HS-5 (cell line): ENCODE results near the gene PPP6R3.
A peak's percentile ranks its signal among the peaks of the same experiment; 100 is the strongest.

Source experiments
- DNase-seq: peaks from one replicate; pipeline ENCODE4 v3.0.0-alpha.2; 2012; ENCODE audit warnings: low read depth

PPP6R3 gene

GRCh38 chr11:68652683-68653156 is 192.2 kb downstream of the PPP6R3 start:
- no peak for DNase-seq

DNA sequence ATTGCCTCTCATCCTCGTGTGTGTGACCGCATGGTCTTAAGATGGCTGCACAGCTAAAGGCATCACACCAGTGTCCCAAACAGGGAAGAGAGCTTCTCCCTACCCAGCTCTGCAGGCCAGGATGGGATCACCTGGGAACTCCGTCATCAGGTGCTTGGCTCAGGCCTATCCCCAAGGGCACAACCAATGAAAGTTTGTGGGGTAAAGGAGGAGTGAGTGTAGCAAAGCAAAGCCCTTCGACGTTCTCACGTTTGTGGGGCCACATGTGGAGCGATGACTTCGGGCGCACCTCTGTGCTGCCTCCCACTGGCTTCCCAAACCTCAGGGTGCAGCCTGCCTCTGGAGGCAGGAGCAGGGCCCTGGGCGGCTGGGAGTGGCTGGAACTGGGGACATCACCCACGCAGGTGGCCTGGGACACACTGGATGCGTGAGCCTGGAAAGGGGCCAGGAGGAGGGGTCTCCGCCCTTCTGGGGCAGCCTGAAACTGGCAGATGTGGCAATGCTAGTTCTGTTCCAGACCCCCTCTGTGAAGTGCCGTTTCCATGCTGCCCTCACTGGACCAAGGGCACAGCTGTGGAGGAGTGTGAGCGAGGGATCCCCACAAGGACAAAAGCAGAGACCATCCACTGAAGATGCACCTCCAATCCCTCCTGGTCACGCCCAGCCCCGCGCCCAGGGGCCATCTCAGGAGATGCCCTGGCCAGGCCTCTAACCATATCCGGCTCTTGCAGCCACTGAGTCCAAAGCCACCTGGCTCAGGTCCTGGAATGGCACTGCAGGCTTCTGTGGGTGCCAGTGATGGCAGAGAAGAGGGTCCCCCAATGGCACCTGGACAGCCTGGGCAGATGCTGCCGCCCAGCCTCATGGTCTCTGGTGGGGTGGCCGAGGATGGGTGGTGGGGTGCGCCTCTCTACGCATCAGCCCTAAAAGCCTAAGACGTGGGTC is 193.2 kb downstream of the PPP6R3 start:
- DNase-seq, result no peak

DNA sequence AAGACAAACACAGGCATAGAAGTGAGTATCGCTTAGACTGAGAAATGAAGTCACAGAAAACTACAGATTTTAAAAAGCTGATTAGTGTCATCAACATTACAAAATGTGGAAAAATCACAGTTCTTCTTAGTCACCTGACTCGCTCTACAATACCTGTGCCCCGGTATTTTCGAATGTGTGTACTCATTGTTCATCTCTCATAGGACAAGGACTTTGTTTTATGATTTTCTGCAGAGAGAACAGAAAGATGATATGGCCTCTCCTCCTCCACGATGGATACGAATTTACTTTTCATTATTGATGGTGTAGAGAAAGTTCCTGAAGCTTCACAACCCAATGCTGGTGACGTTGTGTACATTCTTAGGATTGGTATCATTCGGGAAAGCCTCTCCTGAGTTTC is 194.4 kb downstream of the PPP6R3 start:
- no peak for DNase-seq

GRCh38 chr11:68655406-68655805 is 194.9 kb downstream of the PPP6R3 start:
- no peak for DNase-seq

DNA sequence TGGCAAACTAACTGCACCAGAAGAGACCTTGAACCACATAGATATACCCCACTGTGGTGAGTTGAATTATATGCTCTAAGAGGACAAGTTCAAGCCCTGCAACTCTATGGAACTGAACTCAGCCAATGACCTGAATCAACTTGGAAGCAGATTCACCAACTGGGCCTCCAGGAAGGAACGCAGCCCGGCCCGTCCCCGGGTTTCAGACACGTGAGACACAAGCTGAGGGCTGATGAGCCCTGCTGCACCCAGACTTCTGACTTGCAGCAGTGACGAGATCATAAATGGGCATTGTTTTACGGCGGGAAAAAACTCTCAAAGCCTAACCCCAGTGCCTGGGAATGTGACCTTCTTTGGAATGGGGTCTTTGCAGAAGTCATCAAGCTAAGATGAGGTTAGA is 195.3 kb downstream of the PPP6R3 start:
- DNase-seq, result no peak

DNA sequence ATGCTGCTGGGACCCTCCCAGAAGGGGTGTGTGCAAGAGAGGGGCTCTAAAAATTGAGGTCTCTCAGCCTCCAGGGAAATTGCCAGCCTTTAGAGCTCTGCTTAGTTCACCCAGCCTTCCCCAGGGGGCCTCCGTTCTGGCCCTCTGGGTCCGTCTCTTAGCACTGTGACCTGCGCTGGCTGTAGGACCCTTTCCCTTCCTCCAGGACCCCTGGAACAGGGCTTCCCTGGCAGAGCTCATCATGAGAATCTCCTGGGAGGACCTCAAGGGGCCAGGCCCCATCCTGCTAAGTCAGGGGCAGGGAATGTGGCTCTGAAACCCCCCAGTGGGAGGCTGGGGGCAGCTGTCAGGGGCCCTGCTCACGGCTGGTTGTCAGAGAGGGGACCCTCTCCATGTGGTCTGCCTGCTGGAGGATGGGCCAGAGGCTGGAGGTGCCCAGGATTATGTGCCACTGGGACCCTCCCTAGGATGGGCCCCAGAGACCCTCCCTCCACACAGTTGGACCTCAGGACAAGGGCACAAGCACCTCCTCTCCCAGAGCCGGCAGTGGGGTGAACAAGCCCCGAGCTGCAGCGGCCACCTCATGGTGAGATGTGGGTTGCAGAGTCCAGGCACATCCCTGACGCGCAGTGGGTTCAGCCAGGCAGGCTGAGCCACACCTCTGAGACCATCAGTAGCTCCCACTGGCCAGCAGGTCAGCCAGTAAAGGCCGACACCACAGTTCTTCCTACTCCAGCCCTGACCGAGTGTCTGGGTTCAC is 196.6 kb downstream of the PPP6R3 start:
- DNase-seq, result no peak

DNA sequence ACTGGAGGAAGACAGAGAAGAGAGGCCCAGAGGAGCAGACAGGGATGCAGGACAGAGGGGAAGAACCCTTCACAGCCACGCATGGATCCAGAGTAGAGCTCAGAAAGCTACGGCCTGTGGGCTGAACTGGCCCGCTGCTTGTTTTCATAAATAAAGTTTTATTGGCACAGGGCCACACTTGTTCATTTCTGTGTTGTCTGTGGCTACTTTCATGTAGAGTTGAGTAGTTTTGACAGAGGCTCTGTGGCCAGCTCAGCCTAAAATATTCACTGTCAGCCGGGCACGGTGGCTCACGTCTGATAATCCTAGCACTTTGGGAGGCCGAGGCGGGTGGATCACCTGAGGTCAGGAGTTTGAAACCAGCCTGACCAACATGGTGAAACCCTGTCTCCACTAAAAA is 197.5 kb downstream of the PPP6R3 start:
- no peak for DNase-seq

GRCh38 chr11:68658661-68659060 is 198.1 kb downstream of the PPP6R3 start:
- no peak for DNase-seq

DNA sequence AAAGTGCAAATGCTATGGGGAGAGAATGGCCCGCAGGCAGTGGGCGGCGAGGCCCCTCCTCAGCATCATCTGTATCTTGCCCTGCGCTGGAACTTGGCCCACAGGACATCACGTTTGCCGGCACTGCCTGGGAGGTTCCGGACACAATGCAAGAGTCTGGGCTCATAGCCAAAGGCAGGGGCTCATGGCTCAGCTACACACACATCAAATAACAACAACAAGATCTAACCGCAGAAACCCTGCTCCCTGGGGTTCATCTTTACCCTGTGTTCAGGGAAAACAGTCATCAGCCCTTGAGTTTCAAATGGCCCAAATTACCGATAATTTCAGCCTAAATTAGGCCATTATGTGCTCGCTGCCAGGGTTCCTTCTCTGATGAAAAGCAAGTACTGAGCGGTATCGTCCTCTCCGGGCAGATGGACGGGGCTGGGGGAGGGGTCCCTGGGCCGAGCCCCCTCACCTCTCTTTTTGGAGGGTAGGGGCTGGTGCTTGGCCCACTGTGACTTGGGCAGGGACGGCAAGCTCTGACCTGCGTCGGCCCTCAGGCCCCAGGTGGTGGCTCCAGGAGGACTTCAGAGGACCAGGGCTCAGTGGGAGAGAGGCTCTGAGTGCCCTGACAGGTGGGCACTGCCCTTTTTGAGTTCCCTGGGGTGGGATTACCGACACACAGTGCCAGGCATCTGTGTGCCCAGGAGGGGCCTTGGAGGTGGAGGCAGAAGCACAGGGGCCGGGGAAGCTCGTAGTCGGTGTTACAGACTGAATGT is 198.8 kb downstream of the PPP6R3 start:
- DNase-seq, result peak; percentile 64

- no peak for DNase-seq
These were observed 199.7 kb downstream of the PPP6R3 start for GRCh38 chr11:68660066-68660810.

- no peak for DNase-seq
These were observed 200.5 kb downstream of the PPP6R3 start for GRCh38 chr11:68661014-68661413.

DNA sequence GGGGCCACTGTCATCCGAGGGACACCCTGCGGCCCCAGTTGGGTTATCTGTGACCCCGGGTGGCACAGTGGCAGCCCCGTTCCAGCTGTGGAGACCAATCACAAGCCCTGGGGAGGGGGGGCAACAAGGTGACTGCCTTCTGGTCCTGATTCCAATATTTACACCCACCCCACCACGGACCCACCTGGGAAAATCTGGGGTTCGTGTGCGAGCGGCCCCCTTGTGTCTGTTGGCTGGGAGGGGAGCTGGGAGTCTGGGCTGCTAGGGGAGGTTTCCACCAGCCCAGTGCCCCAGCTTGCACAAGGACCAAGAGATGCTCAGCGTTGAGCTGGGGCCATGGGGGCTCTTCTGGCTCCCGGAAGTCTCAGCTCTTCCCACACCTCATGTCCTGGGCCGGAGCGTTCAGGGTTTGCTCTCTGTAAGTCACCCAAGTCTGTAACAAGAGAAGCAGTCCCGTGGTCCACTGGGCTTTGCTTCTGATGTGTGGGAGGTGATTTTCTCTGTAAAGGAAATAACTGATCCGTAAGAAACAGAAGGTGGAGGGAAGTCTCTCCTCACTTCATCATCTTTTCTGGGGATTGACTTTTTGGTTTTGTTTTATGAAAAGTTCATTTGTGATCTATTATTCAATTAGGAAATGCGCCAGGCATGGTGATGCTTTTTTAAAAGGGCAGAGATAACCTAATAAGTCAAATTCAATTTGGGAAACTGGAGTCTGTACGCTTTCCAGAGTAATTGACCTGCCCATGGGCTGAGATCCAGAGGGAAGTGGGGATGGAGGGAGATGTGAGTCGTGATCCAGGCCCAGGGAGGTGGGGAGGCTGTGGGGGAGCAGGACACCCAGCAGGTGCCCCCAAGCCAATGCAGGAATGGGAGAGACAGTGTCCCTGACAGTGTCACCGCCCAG is 201.4 kb downstream of the PPP6R3 start:
- no peak for DNase-seq

DNA sequence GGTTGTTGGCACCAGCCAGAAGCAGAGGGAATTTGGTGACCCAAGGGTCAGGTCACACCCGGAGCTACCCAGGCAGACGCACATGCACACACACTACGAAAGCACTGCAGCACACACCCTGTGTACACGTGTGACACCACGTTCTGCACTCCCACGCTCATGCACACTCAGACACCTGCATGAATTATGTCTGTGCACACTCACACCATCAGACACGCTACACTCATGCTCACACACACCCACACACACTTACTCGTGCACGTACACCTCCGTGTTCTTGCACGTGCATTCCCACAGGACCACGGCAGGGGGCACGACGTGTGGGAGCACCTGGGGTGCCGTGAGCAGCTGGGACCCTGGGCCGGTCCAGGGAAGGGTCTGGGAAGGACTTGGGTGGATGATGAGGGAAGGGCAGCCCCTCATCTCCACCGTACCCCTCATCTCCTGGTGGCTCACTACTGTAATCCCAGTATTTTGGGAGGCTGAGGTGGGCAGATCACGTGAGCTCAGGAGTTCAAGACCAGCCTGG is 203.0 kb downstream of the PPP6R3 start:
- no peak for DNase-seq

GRCh38 chr11:68664141-68664540 is 203.6 kb downstream of the PPP6R3 start:
- no peak for DNase-seq

GRCh38 chr11:68664906-68665305 is 204.4 kb downstream of the PPP6R3 start:
- DNase-seq, result no peak
